Stomach (tissue), 9 donors: ENCODE data around the gene DENND1B. TPM values are rescaled to one million over a fixed set of nuclear protein-coding genes. Genes with fewer than 3 reads are reported as not detected.
"Not testable (repeated sequence)": the region's sequence is repeated elsewhere in the genome, so short reads cannot be mapped to it uniquely, and the experiment has no call there.

Experiments used
- DNase-seq, 2 donors: peaks; one replicate each; pipeline versions ENCODE4 v3.0.0 to v3.0.0-alpha.2; 2013 to 2019
- H3K27ac ChIP-seq, 5 donors: fragments of 200-600 bp in 4 of 5; sonication (generic) in 4 of 5; one replicate each; pipeline ENCODE4 v1.5.1; 2013 to 2019; ENCODE audit warnings: mild to moderate bottlenecking in 1 of 5, moderate library complexity in 1 of 5
- H3K27me3 ChIP-seq, 3 donors: fragments of 200-600 bp; sonication (generic); one replicate each; pipeline ENCODE4 v1.5.1; 2017 to 2019; ENCODE audit warnings: mixed run types in 1 of 3
- H3K36me3 ChIP-seq, 4 donors: fragments of 200-600 bp; sonication (generic); 1 replicate in 3 of 4; 2 replicates in 1 of 4; pipeline ENCODE4 v1.5.1; 2016 to 2019
- H3K4me1 ChIP-seq, 4 donors: fragments of 200-600 bp; sonication (generic); one replicate each; pipeline ENCODE4 v1.5.1; 2016 to 2019
- H3K4me3 ChIP-seq, 4 donors: fragments of 200-600 bp; sonication (generic) in 3 of 4; one replicate each; pipeline ENCODE4 v1.5.1; 2016 to 2019; ENCODE audit warnings: mild to moderate bottlenecking in 1 of 4
- H3K9me3 ChIP-seq, 4 donors: fragments of 200-600 bp; sonication (generic); one replicate each; pipeline ENCODE4 v1.5.1; 2016 to 2019
- CTCF ChIP-seq, 7 experiments: fragments of 450-650 bp in 4 of 7; fragments of 200-600 bp in 3 of 7; sonication (generic) in 3 of 7; IDR thresholded peaks; one replicate each; pipeline ENCODE4 v1.5.1; 2016 to 2019; ENCODE audit warnings: antibody characterized with exemption in 7 of 7, control low read depth in 2 of 7, mild to moderate bottlenecking in 1 of 7
- EP300 ChIP-seq: sonication (generic); formaldehyde crosslinking; IDR thresholded peaks from one replicate; pipeline ENCODE4 v1.6.1; 2017; ENCODE audit warnings: antibody characterized with exemption
- POLR2A ChIP-seq, 4 donors: fragments of 450-650 bp; IDR thresholded peaks; one replicate each; pipeline ENCODE4 v1.6.1; 2016; ENCODE audit warnings: antibody characterized with exemption in 4 of 4, control low read depth in 2 of 4, mild to moderate bottlenecking in 1 of 4, moderate library complexity in 1 of 4
- POLR2AphosphoS5 ChIP-seq, 3 donors: sonication (generic); formaldehyde crosslinking; IDR thresholded peaks; one replicate each; pipeline ENCODE4 v1.6.1; 2016; ENCODE audit warnings: antibody characterized with exemption in 3 of 3
- WGBS, 5 donors: extraction: QIAGEN DNeasy Blood & Tissue Kit in 3 of 5; methylation state at CpG; one replicate each; pipeline versions ENCODE4 v1.1.5 to v1.1.7; 2013 to 2018; 5-methylcytosine and 5-hydroxymethylcytosine counted together
- intact Hi-C: fragments of 100-400 bp; cut with DNase I; formaldehyde crosslinking; loops from one replicate; pipeline ENCODE4 v1.15.1; 2023; ENCODE audit warnings: low total_unique reads
- polyA plus RNA-seq, 3 donors: library from polyadenylated mRNA; stranded (reverse); fragments of 200-250 nt; gene quantifications; one replicate each; pipeline ENCODE4 v1.2.3, GENCODE V29; 2013
- total RNA-seq, 5 donors: library from RNA; depleted of rRNA; stranded (reverse); fragments of >200 nt; gene quantifications; one replicate each; pipeline versions ENCODE4 v1.1.0 to v1.2.3, GENCODE V29; 2014 to 2016
- donor health status: healthy with polysubstance abuse.
- donor health status: Bipolar disorder and iron deficiency.
- donor health status: healthy.

The DENND1B gene
- total and polyA plus RNA-seq, 8 donors, result 2.9 to 435 (median 13.7) TPM

GRCh38 chr1:197515421-197515820 lies 259.9 kb downstream of the DENND1B start:
- Histone ChIP-seq H3K4me3 (no peak overlapping the region), H3K36me3 (peaks cover 5 to 20% (median 15%) of the 10 kb centered on the region in 4 donors), H3K4me1 (no peaks in the 10 kb centered on the region), H3K27me3 (no peaks in the 10 kb centered on the region), H3K9me3 (no peaks in the 10 kb centered on the region), H3K27ac (no peak overlapping the region)
- 26 to 34% (median 29%) methylated on average over 1 of the region's 1 CpG for WGBS, 5 donors
- peak in 1 of 2 donors; percentile 12 for DNase-seq
- intact Hi-C loops, result no loop called here
- no peak for TF ChIP-seq EP300
- TF ChIP-seq CTCF (IDR thresholded peaks at IDR 0.05), result no peak
- no peak for TF ChIP-seq POLR2AphosphoS5 (IDR thresholded peaks at IDR 0.05)
- TF ChIP-seq POLR2A (IDR thresholded peaks at IDR 0.05), result no peak

- Histone ChIP-seq H3K36me3 (peaks cover 6 to 27% (median 23%) of the 10 kb centered on the region in 4 donors), H3K4me1 (no peaks in the 10 kb centered on the region), H3K4me3 (no peak overlapping the region), H3K27ac (no peak overlapping the region), H3K27me3 (no peaks in the 10 kb centered on the region), H3K9me3 (no peaks in the 10 kb centered on the region)
- no peak for DNase-seq
- 81 to 93% (median 87%) methylated on average over 4 of the region's 4 CpGs for WGBS, 5 donors
- intact Hi-C loops, result no loop called here
- TF ChIP-seq CTCF (IDR thresholded peaks at IDR 0.05) (no peak), EP300 (no peak), POLR2AphosphoS5 (IDR thresholded peaks at IDR 0.05) (no peak), POLR2A (IDR thresholded peaks at IDR 0.05) (no peak)
Measured at GRCh38 chr1:197510691-197511378, 264.4 kb downstream of the DENND1B start.

GRCh38 chr1:197496722-197497121 lies 278.6 kb downstream of the DENND1B start:
- H3K4me1 ChIP-seq, result no peaks in the 10 kb centered on the region
- no peak for DNase-seq
- no peak overlapping the region for H3K4me3 ChIP-seq
- TF ChIP-seq CTCF (IDR thresholded peaks at IDR 0.05) (no peak), POLR2AphosphoS5 (IDR thresholded peaks at IDR 0.05) (no peak), POLR2A (IDR thresholded peaks at IDR 0.05) (no peak), EP300 (no peak)
- H3K27me3 ChIP-seq, result no peaks in the 10 kb centered on the region
- intact Hi-C loops, result no loop called here
- no peak overlapping the region for H3K27ac ChIP-seq
- no peaks in the 10 kb centered on the region for H3K36me3 ChIP-seq
- WGBS, 5 donors, result 85 to 88% (median 87%) methylated on average over 10 of the region's 10 CpGs
- H3K9me3 ChIP-seq, result no peaks in the 10 kb centered on the region

GRCh38 chr1:197491505-197491904 lies 283.8 kb downstream of the DENND1B start:
- intact Hi-C loops, H3K36me3 ChIP-seq, H3K27ac ChIP-seq, H3K27me3 ChIP-seq, H3K4me3 ChIP-seq, DNase-seq, H3K4me1 ChIP-seq, H3K9me3 ChIP-seq: not testable (repeated sequence)
- 82 to 96% (median 90%) methylated on average over 1 of the region's 1 CpG for whole genome bisulfite sequencing, 5 donors

GRCh38 chr1:197486946-197487345 lies 288.3 kb downstream of the DENND1B start:
- TF ChIP-seq EP300, result no peak
- H3K27ac ChIP-seq, result no peak overlapping the region
- H3K9me3 ChIP-seq, result no peaks in the 10 kb centered on the region
- H3K27me3 ChIP-seq, result no peaks in the 10 kb centered on the region
- WGBS, 5 donors, result 67 to 77% (median 70%) methylated on average over 2 of the region's 2 CpGs
- H3K4me3 ChIP-seq, result no peak overlapping the region
- no peaks in the 10 kb centered on the region for H3K36me3 ChIP-seq
- intact Hi-C loops, result no loop called here
- peak in 1 of 2 donors; percentile 69 for DNase-seq
- H3K4me1 ChIP-seq, result no peaks in the 10 kb centered on the region
